Panc1 (cell line): ENCODE data around the gene EPB41L4B. TPM values are rescaled to one million over a fixed set of nuclear protein-coding genes. Genes with fewer than 3 reads are reported as not detected.

Experiments
- ATAC-seq: fragments of 200-7000 bp; cut with Tn5 transposase; 2 replicates; pipeline ENCODE4 v1.9.1; 2020; ENCODE audit warnings: mild to moderate bottlenecking, moderate library complexity
- BruUV-seq: library from RNA; stranded (reverse); fragments of 400-500 nt; replicated peaks from 2 replicates; lab custom pipeline; 2021; lab: Mats Ljungman, UMichigan
- CTCF ChIA-PET: fragments of 300-600 bp; sonication (Branson Sonifier 250); formaldehyde crosslinking; loops from one replicate; lab custom pipeline; 2022; ENCODE audit warnings: antibody characterized with exemption; lab: Charles Lee
- POLR2A ChIA-PET: fragments of 300-600 bp; sonication (Branson Sonifier 250); formaldehyde crosslinking; loops from one replicate; lab custom pipeline; 2022; ENCODE audit warnings: antibody characterized with exemption; lab: Charles Lee
- DNase-seq: peaks from one replicate; pipeline ENCODE4 v3.0.0-alpha.2; 2010; ENCODE audit warnings: low read depth, low spot score
- H3K27ac ChIP-seq: 2 replicates; pipeline ENCODE4 v1.5.1; 2011; ENCODE audit warnings: mild to moderate bottlenecking, low read length, inconsistent platforms
- H3K27me3 ChIP-seq: fragments of 200-500 bp; sonication (Bioruptor generic); 2 replicates; pipeline ENCODE4 v1.6.0; 2014; ENCODE audit warnings: low read length, inconsistent platforms; ENCODE audit not compliant: control insufficient read depth, insufficient read depth
- H3K36me3 ChIP-seq: fragments of 200-500 bp; sonication (Bioruptor generic); 2 replicates; pipeline ENCODE4 v1.5.1; 2014; ENCODE audit warnings: inconsistent platforms, mild to moderate bottlenecking, low read length, moderate library complexity; ENCODE audit not compliant: control insufficient read depth, insufficient read depth
- H3K4me1 ChIP-seq: 2 replicates; pipeline ENCODE4 v1.5.1; 2011; ENCODE audit warnings: inconsistent platforms, mild to moderate bottlenecking, low read length, moderate library complexity; ENCODE audit not compliant: control insufficient read depth, insufficient read depth
- H3K4me3 ChIP-seq, 2 experiments: 2 replicates each; pipeline ENCODE4 v1.5.1; 2011 to 2012; ENCODE audit warnings: low read depth in 2 of 2, low read length in 2 of 2, mild to moderate bottlenecking in 2 of 2, inconsistent platforms in 1 of 2, moderate library complexity in 1 of 2
- H3K9me3 ChIP-seq: fragments of 200-500 bp; sonication (Bioruptor generic); 2 replicates; pipeline ENCODE4 v1.5.1; 2014; ENCODE audit warnings: low read depth, mild to moderate bottlenecking, inconsistent platforms, low read length, moderate library complexity; ENCODE audit not compliant: control insufficient read depth, insufficient read depth
- CTCF ChIP-seq: fragments of 450-650 bp; IDR thresholded peaks from 2 replicates; pipeline ENCODE4 v1.5.1; 2017; ENCODE audit warnings: mild to moderate bottlenecking
- POLR2AphosphoS5 ChIP-seq: IDR thresholded peaks from 2 replicates; pipeline ENCODE4 v1.6.1; 2012; ENCODE audit warnings: mild to moderate bottlenecking, low read depth, low read length, moderate library complexity
- REST ChIP-seq, 2 experiments: IDR thresholded peaks; 2 replicates each; pipeline ENCODE4 v1.6.1; 2011 to 2012; ENCODE audit warnings: low read depth in 2 of 2, control low read depth in 1 of 2, low read length in 1 of 2, mild to moderate bottlenecking in 1 of 2, moderate library complexity in 1 of 2; ENCODE audit not compliant: insufficient read depth in 1 of 2
- SIN3A ChIP-seq: IDR thresholded peaks from 2 replicates; pipeline ENCODE4 v1.6.1; 2012; ENCODE audit warnings: low read depth, mild to moderate bottlenecking, low read length, moderate library complexity, borderline replicate concordance; ENCODE audit not compliant: insufficient read depth
- TCF7L2 ChIP-seq: IDR thresholded peaks from 2 replicates; pipeline ENCODE4 v1.6.1; 2011; ENCODE audit warnings: mild to moderate bottlenecking, low read depth, low read length, inconsistent platforms
- in situ Hi-C: cut with HindIII; loops from 2 replicates; pipeline ENCODE4 v1.10.0; 2016; ENCODE audit warnings: low sequenced_read_pairs, low pct_unique_long_range_greater_than_20kb
- intact Hi-C: fragments of 100-400 bp; cut with micrococcal nuclease; formaldehyde crosslinking; loops from one replicate; pipeline ENCODE4 v1.10.0; 2022; ENCODE audit not compliant: unreplicated experiment
- total RNA-seq: library from RNA; stranded (reverse); gene quantifications from one replicate; pipeline ENCODE4 v1.2.1, GENCODE V29; 2021; ENCODE audit not compliant: unreplicated experiment

The EPB41L4B gene
- total RNA-seq, 1 experiment from 2014 or later: 27.8 TPM

- TF ChIP-seq TCF7L2 (no peak), SIN3A (no peak), REST (IDR thresholded peaks at IDR 0.05; ENCODE audit: insufficient read depth in 1 of 2, low read depth in 2 of 2, low read length in 1 of 2) (no peak), CTCF (no peak), POLR2AphosphoS5 (no peak)
- Histone ChIP-seq H3K27ac (no peak overlapping the region), H3K9me3 (no peaks in the 10 kb centered on the region), H3K27me3 (no peaks in the 10 kb centered on the region), H3K4me3 (no peak overlapping the region), H3K36me3 (no peaks in the 10 kb centered on the region), H3K4me1 (no peaks in the 10 kb centered on the region)
- ChIA-PET CTCF (no interaction called here), POLR2A (interaction anchor here (0.6 kb wide), 1 partner anchor 9 kb away, joined by 3 read pairs; no protein-coding TSS in a partner anchor)
- intact Hi-C loops: no loop called here
- no TSS peak for BruUV-seq
- in situ Hi-C loops: no loop called here
- ATAC-seq (no peak), DNase-seq (no peak)
Observed at GRCh38 chr9:109162677-109163076, 158.2 kb downstream of the EPB41L4B start.

- Histone ChIP-seq H3K27ac (no peak overlapping the region), H3K27me3 (no peaks in the 10 kb centered on the region), H3K4me1 (no peaks in the 10 kb centered on the region), H3K9me3 (no peaks in the 10 kb centered on the region), H3K36me3 (no peaks in the 10 kb centered on the region), H3K4me3 (no peak overlapping the region)
- BruUV-seq: no TSS peak
- ChIA-PET POLR2A (no interaction called here), CTCF (interaction anchor here (0.7 kb wide), 1 partner anchor 22 kb away, joined by 3 read pairs; no protein-coding TSS in a partner anchor)
- TF ChIP-seq REST (IDR thresholded peaks at IDR 0.05; ENCODE audit: insufficient read depth in 1 of 2, low read depth in 2 of 2, low read length in 1 of 2): no peak
- no peak for TF ChIP-seq SIN3A
- no peak for TF ChIP-seq TCF7L2
- no peak for TF ChIP-seq POLR2AphosphoS5
- TF ChIP-seq CTCF: no peak
- DNase-seq (no peak), ATAC-seq (no peak)
- in situ Hi-C loops (no loop called here), intact Hi-C loops (no loop called here)
Observed at GRCh38 chr9:109161471-109161870, 159.4 kb downstream of the EPB41L4B start.
